Activated CD4-positive, alpha-beta T cell treated with anti-CD3 and anti-CD28 coated beads, Interleukin-2, amount 50 U/mL, for 48 hours (primary cell): ENCODE data around the gene PDSS2.

Source experiments
- DNase-seq, 2 experiments: peaks; one replicate each; pipeline ENCODE4 v3.0.0-alpha.2; 2020

PDSS2 gene

DNA sequence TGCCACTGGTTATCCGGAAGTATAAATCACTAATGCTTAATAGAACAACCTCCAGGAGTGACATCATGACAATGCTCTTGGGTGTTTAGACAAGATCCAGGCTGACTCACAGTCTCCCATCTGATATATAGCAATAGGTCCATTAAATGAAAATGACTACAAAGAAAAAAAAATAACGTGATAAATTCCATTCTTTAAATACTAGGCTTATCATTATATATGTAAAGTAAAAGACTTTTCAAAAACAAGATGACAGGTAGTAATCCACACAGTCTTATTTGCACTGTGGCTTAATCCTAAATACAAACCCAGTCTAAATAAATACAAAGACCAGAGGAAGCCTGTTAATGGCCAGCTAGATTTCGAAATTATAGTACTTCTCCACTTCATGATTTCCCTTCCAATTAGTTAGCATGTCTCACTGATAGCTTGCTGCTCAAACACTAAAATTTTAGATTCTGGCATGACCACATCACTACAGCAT lies 195.0 kb downstream of the PDSS2 start:
- DNase-seq, result no peak

DNA sequence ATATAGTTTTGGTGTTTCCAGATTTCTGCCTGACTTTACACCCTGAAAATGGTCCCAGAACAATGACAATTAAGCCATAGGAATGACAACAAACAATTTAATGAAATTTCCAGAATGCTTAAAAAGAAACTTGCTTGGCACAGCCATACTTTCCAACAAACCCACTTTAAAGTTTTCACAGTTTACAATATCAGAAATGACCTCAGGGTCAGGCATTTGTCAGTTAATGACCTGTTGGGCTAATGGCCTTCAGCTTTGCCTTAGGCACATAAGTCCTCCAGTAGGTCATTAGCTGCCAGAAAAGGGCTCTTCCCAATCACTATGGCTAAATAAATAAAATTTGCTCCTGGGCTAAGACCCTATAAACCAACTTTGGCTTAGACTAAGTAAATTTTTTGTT lies 199.4 kb downstream of the PDSS2 start:
- no peak for DNase-seq

- DNase-seq, result no peak
Measured at GRCh38 chr6:107248147-107248546, 211.2 kb downstream of the PDSS2 start.

DNA sequence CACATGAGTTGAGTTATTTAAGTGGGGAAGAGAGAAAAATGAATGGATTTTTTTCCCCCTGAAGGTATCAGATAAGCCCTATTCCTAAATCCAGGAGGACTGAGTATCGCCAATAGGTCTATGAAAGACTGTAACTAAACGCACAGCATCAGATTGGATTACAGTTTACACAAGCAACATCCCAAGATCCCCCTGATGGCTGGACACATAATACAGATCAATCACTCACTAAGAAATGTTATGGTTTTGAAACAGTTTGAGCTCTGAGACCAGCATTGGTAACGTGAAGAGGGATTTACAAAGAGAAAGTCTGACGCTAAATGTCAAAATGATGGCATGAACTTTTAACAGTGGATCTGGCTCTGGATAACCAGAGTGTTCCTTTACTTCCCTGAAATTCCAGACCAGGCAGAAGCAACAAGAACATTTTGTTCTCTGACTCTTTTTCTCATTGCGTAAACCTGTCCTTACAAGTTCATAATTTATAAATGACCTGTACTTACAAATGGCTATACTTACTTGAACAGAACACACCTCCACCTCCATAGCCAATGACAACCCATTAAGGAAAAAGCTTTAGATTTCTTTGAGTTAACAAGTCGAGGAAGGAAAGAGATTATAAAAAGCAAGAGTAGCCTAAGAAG lies 212.3 kb downstream of the PDSS2 start:
- no peak for DNase-seq

GRCh38 chr6:107246249-107246971 lies 213.0 kb downstream of the PDSS2 start:
- no peak for DNase-seq

DNA sequence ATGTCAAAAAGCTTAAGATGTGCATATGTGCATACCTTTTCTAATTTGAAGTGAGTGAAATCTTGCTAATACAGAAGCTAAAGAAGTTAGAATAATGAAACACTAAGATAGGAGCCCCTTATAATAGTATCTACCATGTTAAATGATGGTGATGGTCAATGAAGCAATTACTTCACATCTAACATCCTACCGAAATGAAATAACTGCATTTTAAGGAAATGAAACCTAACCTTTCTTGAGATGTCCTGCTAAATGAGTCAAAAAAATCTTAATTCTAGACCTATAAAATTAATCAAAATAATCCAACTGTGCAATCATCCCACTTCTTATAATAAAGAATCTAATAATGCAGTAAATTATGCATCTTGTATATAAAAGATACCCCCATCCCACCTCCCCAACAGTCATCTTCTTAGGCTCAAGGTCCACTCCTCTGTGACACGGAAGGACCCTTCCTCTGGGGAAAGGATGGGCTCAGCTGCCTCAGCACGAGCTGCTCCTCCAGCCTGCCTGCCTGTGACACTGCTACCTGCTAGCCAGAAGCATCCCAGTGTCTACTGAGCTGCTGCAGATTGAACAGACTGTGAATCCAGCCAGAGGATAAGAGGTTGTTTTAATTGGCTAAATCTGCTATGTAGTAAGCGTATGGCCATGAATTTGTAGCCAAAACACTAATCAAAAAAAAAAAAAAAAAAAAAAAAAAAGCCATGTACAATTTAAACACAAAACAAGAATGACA lies 214.5 kb downstream of the PDSS2 start:
- DNase-seq, result no peak

GRCh38 chr6:107244082-107244741 lies 215.2 kb downstream of the PDSS2 start:
- DNase-seq, result no peak

DNA sequence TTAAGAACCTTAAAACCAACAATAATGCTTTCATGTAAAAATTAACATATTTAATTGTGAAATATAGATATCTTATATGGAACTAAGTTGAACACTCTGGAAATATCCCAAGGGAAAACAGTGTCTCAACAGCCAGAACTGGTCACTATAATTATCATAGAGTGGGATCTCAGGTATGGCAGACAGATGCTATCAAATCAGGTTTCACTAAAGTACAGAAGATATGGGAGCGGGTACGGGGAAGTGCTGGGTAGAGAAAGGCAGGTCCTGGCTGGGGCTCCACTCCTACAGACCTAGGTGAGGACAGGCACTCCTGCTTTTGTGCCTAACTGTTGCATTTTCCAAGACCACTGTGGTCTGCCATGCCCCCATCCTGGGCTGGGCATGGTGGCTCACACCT lies 215.9 kb downstream of the PDSS2 start:
- DNase-seq, result no peak

- no peak for DNase-seq
Measured at GRCh38 chr6:107237992-107238660, 221.2 kb downstream of the PDSS2 start.

DNA sequence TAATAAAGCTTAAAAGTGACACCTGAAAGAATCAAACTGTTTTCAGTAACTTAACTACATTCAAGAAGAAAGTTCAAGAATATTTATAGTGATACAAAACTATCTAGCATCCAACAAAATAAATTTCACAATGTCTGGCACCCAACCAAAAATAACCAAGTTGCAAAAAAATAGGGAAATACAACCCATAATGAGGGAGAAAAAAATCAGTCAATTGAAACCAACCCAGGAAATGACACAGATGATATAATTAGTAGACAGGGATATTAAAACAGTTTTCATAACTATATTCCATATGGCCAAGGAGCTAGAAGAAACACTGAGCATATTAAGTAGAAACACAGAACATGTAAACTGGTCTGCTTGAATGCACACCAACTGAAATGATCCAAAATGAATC lies 223.9 kb downstream of the PDSS2 start:
- no peak for DNase-seq

- DNase-seq, result no peak
Measured at GRCh38 chr6:107235007-107235406, 224.4 kb downstream of the PDSS2 start.

DNA sequence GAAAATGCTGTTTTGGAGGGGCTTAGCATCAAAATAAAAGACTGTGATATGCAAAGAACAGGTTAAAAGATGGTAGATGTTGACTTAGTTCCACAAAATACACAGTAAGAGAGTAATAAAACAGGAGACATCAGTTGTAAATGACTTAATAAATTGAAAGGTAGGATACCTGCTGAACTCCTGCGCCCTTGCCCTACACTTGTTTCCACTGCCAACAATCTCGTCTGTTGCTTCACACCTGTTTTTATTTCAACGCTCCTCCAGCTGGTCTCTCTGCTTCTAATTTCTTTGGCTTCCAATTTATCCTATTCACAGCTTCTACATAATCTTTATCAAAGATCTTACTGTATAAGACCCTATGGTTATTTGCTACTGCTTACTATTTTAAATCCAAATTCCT lies 228.1 kb downstream of the PDSS2 start:
- DNase-seq, result no peak

DNA sequence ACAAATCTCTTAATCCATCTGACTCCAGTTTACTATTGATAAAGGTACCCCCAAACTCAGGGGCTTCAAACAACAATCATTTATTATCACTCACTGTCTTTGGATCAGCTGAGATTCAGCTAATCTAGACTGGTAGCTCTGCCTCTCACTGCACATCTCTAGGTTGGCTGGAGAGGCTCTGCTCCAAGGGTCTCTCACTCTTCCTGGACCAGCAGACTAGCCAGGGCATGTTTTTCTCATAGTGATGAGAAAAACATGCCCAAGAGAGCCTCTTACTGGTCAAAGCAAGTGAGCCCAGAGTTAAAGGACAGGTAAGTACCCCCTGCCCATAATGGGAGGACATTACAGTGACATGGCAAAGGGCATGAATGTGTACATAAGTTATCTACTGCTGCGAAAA lies 228.9 kb downstream of the PDSS2 start:
- no peak for DNase-seq

GRCh38 chr6:107230024-107230423 lies 229.3 kb downstream of the PDSS2 start:
- no peak for DNase-seq

DNA sequence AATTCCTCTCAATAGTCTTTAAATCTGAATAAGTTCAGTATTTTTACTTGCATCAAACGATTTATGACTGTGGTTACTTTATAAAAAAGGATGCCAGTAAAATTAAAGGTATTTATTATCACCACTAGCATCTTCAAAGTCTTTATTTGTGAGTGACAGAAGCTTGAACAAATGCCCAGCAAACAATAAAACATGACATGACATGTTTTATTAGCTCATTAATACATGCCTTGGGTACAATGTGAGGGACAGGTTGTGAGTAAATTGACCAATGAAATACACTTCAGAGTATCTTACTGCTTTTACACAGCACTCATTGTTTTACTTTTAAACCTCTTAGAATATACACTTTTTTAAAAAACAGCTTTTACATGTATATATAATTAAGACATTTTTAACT lies 230.6 kb downstream of the PDSS2 start:
- no peak for DNase-seq

DNA sequence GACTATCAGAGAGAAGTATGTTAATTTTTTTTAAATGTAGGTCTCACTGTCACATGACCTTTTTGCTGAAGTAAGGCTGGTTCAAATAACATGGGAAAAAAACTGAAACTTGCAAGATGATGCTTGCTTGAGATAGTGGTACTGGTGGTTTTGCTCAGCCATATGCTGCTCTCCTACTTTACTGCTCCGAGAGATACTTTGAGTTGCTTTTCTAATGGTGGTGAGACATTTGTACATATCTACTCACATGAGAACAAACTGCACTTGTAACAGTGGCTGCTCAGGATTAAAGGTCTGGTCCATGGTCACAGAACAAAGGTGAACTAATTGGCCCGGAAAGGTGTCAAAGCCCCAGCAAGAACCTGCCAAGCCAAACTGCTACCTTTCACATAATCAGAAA lies 237.8 kb downstream of the PDSS2 start:
- DNase-seq, result no peak

- no peak for DNase-seq
Measured at GRCh38 chr6:107219851-107220250, 239.5 kb downstream of the PDSS2 start.

- no peak for DNase-seq
Measured at GRCh38 chr6:107218142-107218541, 241.2 kb downstream of the PDSS2 start.

DNA sequence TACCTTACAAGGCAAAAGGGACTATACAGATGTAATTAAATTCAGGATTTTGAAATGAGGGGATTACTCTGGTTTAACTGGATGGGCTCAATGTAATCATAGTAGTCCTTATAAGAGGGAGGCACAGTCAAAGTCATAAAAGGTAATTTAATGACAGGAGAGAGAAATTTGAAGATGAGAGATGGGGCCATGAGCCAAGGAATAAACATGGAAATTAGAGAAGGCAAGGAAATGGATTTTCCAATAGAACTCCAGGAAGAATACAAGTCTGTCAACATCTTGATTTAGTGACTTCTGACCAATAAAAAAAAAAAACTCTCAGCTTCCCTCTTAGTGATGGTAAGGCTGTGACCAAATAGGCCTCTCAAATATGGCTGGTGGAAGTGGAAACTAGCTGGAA lies 242.1 kb downstream of the PDSS2 start:
- DNase-seq, result no peak

- DNase-seq, result no peak
Measured at GRCh38 chr6:107216197-107216933, 243.0 kb downstream of the PDSS2 start.

- no peak for DNase-seq
Measured at GRCh38 chr6:107215334-107215733, 244.0 kb downstream of the PDSS2 start.

GRCh38 chr6:107214655-107215054 lies 244.7 kb downstream of the PDSS2 start:
- no peak for DNase-seq
